ENCODE results near the gene B3GALT4.
A peak's percentile ranks its signal among the peaks of the same experiment; 100 is the strongest.

Gene B3GALT4

DNA sequence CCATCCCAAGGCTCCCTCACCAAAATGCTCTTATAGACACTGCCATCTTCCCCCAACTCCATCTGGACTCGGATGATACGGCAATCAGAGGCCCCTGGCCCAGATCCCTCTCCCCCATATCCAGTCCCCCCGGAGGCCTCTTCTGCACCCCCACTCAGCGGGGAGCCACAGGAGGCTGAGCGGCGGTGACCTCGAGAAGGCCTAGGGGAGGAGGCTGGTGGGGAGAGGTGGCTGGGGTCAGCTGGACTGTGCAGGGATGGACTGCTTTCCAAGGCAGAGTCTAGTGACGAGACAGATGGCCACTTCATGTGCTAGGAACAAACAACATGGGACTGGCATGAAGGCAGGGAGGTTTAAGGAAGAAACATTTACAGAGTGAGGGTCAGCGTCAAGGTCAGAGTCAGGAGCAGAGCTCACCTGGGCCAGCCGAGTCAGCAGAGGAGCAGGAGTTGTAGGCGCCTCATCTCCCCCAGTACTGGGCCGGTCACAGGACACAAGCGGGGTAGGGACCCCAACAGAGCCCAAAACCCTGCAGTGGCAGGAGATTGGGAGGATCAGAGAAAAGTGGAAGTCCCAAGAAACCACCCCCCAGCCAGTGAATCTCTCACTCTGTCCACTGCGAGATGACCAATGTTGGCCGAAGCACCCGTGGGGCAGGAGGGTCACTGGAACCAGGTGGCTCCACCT, 16.2 kb downstream of the B3GALT4 start:
- DNase-seq: no peak

DNA sequence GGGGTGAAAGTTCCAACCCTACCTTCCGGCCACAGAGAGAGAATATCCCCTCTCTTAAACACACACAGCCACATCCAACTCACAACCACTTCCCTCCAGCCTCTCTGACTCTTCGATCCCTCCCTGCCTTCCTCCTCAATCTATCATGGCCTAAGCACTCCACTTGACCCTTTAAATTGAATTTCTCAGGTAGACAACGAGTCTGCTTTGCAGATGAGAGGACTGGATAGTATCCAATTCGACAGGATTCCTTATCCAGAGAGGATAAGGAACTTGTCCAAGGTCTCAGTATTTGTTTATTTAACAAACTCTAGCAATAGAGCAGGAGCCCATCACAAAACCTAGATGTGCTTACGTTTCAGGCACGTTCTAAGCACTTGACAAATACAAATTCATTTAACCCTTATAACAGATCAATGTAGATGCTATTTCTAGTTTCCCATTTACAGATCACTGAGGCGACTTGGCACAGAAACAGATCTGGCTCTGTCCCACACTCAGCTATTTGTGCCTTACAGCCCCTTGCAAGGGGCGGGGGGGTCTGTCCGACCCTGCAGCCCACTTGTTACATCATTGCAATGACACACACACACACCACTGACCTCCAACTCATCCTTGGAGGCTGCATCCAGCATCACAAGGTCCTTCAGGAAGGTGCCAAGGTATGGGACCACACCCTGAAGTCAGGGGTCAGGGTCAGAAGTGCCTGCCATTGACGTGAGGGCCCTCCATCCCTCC, 17.3 kb downstream of the B3GALT4 start:
- DNase-seq: no peak

DNA sequence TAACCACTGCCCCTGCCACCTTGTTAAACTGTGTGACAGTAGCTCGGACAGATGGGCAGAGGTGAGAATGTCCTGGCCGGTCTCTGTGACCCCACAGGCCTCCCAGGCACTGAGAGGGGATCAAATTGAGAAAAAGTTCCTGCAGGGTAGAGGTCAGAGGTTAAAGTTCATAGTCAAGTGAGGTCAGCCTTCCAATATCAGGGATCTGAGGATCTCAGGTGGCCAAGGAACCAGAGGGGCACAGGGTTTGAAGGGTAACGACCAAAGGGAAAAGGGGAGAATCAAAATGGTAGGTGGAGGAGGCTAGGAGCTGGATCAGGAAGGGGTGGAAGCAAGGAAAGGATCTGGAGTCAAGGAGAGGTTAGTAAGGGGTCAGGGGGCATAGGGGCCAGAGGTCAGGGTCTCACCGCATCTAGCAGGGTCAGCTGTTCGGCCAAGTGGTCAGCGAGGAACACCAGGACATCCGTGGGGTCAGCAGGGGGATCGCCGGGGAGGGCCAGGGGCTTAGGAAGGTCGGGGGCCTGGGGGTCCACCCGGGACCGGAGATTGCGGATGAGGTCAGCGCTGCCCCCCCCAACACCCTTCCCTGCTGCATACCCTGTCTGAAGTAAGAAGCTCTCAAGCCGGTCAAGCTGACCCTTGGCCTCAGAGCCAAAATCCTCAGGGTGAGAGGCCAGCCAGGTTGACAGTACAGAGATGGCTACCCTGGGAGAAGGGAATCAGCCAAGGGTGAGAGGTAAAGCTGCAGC, 18.9 kb downstream of the B3GALT4 start:
- no peak for DNase-seq

DNA sequence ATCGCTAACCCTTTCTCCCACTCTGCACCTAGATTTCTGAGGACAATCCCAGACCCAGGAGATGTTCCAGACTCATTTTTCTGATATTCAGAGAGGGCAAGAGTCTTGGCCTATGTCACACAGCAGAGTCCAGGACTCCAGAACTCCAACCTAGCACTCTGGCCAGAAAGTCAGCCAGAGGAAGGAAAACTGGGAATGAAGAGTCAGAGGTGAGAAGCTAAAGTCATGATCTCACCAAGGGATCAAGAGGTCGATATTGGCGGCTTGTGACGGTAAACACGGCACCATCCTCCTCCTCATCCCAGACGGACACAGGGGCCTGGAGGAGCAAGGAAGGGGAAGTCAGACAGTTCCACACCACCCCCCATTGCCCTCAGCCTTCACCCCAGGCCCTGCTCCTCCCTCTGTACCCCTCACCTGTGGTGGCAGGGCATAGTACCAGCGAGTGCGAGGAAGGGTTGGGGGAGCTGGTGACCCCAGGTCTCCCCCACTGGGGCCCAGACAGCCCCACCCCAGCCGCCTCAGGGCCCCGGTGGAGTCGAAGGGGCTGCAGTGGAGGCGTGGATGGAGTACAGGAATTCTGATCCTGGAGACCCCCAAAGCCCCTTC, 20.0 kb downstream of the B3GALT4 start:
- no peak for DNase-seq

DNA sequence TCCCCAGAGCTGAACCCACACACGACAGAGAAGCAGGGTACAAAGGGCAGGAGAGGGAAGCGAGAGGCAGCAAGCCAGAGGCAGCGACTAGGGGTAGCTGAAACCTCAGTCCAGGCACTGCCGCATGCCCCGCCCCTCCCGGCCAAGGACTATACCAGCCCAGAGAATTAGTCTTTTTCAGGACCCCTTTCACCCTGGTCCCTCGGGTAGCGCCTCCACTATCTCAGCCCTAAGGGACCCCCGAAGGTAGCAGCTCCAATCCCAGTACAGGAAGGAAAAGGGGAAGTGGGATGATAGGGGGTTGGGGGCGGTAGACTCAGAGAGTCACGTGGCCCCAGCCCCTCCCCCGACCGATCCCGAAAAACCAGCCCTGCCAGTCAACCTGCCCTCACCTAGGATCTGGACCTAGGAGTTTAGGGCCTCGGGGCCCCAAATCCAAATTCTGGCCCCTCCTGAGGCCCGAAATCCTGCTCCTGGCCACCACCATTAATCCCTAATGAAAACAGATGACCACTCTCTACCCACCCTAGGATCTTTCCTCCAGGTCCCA, 20.6 kb downstream of the B3GALT4 start:
- peak; percentile 87 for DNase-seq

DNA sequence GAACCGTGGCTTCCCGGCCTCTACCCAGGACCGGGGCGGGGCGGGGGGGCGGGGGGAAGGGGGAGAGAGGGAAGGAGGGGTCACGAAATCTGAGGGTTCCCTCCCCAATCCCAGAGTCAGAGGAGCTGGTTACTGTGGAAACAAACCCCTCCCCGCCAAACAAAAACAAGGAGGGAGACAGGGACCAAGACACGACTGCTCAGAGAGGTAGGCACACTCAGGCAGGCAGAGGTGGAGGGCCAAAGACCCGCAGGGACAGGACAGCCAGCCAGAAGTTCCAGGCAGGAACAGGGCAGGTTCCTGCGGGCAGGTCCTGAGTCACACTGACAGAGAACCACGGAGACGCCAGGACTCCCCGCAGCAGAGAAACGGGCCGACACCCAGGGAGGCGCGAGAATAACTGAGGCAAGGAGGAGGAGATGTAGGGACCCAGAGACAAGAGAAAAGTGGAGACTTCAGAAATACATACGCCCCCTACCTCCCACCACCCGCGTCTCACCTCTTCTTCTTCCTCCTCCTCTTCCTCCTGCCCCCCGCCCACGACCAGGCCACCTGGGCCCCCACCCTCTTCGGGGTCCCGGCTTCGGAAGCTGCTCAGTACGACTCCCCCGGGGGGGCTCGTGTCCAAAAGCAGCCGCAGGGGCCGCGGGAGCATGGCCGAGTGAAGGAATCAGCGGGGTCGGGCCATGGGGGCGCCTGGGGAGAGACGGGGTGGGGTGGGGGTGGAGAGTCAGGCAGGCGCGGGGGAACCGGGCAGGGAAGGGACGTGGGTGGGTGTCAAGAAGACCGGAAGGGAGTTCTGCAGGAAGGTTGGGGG, 21.2 kb downstream of the B3GALT4 start:
- DNase-seq: peak; percentile 95

DNA sequence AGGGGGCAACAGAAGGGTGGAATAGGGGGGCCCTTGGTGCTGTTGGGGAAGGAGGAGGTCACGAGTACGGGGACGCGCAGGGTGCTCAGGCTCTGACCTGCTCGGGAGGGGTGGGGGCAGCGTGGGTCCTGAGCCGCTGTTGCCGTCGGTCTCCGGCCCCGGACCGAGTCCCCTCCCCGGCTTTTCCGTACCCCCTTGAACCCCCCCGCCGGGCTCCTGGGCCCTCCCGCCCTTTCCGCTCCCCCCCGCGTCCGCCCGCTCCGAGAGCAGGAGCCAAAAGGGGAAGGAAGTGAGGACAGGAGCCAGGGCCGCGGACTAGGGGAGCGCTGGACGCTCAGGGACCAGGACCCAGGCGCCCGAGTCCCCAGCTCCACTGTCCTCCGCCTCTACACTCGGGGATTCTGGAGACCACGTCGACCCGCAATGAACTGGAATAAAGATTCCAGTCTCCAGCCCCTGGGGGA, 21.9 kb downstream of the B3GALT4 start, which contains the start of gene RGL2:
Gene RGL2 (minus strand): TSS at position 170 of the 464 bp plus-strand sequence. CDS start 332 bp downstream, outside the sequence.
- DNase-seq: peak; percentile 55

DNA sequence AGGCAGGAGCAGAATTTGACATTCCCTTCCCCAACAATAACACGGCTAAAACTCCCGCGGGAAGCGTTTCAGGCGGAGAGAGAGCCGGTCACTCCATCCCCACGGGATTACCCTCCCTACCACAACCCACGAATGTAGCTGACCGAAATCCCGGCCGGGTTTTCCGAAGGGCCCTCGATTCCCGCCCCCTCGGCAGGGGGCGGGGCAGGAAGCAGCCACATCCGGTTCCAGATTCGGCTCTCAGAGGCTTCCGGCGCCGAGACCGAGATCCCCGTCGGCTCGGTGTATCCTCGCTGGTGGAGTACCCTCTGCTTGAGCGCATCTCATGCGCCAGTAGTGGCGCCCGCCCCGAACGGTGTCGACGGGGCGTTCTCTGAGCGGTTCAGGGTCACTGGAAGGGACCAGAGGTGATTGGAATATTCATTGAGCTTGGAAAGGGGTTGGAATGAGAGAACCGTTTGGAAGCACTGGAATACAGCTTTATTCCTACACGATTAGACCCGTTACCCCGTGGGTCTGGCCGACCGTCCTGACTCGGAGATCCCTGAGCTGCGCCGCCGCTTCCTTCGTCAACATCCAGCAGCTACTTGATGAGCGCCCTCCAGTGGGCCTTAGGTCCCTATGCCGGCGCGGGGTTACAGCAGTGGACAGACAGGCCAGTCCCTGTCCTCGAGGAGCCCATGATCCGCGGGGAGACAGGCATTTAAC, 22.5 kb downstream of the B3GALT4 start:
- DNase-seq: peak; percentile 95

DNA sequence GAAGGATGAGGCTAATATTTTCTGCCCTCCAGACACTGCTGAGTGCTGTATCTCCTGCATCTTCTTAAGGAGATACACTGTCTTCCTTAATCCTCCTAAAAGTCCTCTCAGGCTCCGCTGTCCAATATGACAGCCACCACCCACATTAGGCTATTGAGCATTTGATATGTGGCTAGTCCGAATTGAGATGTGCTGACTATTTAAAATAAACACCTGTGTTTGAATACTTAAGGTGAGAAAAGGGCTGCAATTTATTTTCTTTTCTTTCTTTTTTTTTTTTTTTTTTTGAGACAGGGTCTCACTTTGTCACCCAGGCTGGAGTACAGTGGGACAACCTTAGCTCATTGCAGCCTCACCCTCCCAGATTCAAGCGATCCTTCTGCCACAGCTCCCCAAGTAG, 25.0 kb downstream of the B3GALT4 start:
- DNase-seq: no peak

DNA sequence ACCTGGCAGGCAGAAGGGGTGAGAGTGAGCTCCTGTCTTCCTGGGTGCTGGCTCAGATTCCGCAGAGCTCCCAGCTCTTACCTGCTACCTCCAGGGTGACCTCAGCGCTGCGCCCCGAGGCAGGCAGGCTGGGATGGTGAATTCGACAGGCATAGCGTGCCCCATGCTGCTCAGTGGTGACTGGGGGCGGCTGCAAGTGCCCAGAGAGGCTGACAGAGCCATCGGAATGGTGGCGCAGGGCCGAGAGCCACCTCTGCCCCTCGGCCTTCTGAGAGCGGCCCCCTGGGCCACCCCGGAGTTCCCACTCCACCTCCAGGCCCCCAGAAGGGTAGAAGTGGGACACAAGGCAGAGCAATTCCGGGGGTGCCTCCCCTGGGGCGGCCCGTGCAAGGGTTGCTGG, 27.3 kb downstream of the B3GALT4 start:
- no peak for DNase-seq

DNA sequence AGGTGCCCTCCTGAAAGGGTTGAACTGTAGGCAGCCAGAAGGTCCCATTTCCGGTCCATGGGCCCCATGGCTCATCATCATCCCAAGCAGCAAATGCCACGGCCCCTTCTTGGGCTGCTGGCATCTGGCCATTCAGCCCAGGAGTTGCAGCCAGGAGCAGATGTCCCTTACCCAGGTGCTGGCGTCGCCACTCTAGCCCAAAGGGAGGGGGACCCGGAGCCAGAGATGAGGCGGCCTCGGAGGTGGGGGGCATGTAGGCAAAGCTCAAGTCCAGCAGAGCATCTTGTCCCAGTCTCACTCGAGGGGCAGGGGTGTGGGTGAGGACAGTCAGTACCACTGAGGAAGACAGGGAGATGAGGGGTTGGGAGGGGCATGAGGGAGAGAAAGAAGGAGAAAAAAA, 28.1 kb downstream of the B3GALT4 start:
- no peak for DNase-seq

DNA sequence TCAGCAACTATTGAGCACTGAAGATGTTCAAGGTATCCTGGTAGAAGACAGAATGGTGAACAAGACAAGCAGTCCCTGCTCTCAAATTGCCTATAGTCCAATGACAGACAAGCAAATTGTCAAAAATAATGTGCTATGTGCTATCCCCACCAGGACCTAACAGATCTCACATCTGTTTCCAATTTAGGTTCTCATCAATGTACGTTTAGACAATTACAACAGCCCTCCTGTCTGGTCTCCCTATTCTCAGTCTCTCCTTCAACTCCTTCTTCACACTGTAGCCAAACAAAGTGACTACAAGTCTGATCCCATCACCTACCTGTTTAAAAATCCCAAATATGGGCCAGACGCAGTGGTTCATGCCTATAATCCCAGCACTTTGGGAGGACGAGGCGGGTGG, 29.4 kb downstream of the B3GALT4 start:
- DNase-seq: no peak

DNA sequence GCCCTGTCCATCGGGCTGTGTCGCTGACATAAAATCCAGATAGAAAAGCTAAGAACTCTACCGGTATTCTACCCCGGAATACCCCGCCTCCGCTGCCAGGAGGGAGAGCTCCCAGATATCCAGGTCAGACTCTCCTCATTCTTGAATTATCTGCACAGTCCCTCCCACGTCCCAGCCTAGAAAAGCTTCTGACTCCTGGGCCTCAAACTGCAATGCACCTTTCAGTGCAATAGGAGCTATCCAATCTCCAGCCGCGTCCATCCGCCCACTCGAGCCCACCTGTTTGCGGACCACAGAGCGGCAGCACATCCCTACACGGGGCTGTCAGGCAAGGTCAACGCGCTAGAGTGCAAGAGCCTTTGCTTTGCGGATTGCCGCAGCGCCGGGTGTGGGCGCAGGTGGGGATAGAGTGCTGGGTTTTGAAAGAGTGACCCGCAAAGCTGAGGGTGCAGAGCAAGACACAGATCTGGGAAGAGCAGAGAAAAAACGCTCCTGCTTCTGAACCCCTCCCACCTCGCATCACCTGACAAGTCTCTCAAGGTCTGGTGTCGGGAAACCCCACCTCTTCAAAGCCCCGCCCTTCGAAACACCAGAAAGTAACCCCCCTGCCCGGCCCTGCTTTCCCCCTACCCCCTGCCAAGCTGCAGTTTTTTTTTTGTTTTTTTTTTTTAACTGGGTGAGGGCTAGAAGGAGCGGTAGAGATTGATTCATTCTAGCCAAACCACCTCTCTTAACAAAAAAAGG, 35.6 kb downstream of the B3GALT4 start:
- DNase-seq: peak; percentile 90

DNA sequence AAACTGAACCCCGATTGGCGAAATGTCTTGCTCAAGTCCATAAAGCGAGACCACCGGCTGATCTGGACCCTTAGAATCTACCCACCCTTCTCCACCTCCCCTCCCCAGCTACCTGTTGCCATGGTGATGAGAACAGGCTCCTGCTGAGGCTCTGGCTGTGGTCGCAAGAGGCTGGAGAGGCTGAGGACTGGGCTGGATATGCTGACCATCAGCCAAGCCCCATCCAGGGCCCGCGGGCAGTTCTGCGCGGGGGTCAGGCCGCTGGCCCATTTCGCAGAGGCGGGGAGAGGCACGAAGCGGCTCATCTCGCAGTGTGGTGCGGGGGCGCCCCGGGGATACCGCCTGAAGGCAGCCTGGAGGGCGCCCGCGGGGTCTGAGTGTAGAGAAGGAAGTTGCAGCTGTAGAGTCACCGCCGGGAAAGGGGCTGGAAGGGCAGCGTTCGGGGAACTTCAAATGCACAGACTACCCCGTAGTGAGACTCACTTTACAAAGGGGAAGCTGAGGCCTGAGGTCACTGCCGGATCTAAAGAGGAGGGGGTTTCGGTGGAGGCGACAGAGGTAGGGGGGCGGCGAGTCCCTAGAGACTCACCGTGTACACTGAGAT, 36.3 kb downstream of the B3GALT4 start:
- DNase-seq: peak; percentile 81

DNA sequence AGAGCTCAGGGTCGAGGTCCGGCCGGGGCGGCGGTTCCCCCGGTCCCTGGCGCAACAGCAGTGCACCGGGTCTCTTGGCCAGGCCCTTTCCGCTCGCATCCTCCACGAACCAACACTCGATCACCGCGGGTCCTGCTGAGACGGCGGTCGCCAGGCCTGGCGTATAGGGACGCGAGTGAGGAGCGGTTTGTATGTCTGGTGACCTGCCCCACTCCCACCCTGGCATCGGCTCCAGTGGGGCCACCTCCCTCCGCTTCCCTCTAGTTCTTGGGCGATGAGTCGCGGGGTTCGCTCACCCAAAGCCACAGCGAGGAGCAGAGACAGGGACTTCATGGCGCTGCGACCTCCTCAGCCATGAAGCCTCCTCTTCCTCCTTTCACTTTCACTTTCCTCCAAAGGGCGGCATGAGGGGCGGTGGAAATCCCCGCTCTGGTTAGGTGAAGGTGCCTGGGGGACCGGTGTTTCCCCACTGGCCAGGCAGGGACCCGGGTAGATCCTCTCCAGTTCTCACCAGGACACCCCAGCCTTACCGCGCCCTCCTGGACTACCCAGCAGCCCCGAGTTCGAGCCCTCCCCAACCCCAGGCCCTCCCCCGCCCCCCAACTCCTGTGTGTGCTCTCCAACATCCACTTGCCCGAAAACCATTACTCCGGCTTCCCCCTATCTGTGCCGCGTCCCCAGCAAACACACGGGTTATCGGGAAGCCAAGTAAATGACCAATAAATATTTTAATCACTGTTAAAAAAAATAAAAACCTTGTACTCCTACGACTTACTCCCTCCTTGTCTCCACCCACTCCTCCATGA, 37.0 kb downstream of the B3GALT4 start, which contains the start of gene TAPBP:
Gene TAPBP (minus strand): TSS at position 370 of the 806 bp plus-strand sequence. CDS start 37 bp downstream, at position 333.
- peak; percentile 73 for DNase-seq

DNA sequence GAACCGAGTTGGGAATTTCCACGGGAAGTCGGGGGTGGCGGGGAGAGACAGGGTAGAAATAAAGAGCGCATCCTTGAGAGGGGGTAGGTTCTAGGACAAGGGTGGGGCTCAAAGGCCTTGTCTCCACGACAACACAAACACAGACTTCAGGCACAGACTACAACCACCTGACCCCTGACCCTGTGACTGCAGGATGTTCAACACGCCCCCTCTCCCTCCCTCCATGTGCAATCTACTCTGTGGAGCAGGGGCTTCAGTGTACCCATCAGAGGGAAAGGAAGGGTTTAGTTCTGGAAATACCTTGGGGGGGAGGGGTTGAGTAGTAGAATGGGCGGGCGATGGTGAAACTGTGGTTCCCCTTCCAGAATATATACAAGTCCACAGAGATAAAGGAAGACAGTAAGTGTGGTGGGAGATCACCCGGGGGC, 37.6 kb downstream of the B3GALT4 start:
- DNase-seq: peak; percentile 76

DNA sequence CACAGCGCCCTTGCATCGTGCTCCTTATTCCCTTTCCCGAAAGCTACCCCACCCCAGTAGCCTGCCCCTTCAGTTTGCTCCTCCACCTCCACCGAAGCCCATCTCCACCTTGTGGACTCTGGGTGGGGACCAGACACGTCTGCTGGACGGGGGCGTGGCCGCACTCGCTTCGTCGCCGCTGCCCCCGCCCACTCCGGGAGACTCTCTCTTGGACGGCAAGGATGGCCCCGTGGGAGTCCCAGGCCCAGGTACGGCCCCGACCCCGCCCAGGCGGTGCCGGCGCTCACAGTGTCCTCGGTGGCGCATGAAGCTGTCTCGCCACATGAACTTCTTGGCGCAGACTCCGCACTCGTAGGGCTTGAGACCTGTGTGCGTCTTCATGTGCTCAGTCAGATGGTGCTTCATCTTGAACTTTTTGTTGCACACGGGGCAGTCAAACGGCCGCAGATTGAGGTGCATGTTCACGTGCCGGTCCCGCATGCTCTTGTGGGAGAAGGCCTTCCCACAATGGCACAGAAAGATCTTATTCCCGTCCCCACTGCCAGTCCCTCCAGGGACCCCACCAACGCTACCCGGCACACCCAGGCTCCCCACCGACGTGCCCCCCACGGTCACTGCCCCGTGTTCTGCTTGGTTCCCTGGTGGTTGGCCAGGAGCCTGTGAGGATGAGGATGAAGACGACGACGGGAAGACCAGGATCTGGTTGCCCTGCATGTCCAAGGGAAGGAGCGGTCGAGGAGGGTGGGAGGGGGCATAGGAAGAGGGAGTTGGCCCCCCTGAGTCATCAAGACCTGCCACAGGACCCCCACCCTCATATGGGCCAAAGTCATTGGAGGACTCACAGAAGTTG, 38.2 kb downstream of the B3GALT4 start:
- DNase-seq: peak; percentile 83
